H9 (cell line): Measurements from ENCODE around the gene MAP3K21. TPM values are rescaled to one million over a fixed set of nuclear protein-coding genes. Genes with fewer than 3 reads are reported as not detected.

ENCODE experiments used
- DNase-seq: peaks from one replicate; pipeline ENCODE4 v3.0.0-alpha.2; 2017
- H2AFZ ChIP-seq: one replicate; pipeline ENCODE4 v1.6.1; 2013; ENCODE audit warnings: mild to moderate bottlenecking, low read length, control low read depth, moderate library complexity
- H2AK5ac ChIP-seq: 2 replicates; pipeline ENCODE4 v1.6.1; 2013; ENCODE audit warnings: low read length, control low read depth, mixed read lengths; ENCODE audit not compliant: insufficient read length
- H2BK120ac ChIP-seq: one replicate; pipeline ENCODE4 v1.6.1; 2013; ENCODE audit warnings: low read depth, mild to moderate bottlenecking, low read length, control low read depth, inconsistent platforms; ENCODE audit not compliant: poor library complexity, severe bottlenecking
- H2BK12ac ChIP-seq: 2 replicates; pipeline ENCODE4 v1.6.1; 2013; ENCODE audit warnings: low read length, control low read depth, mixed read lengths, low read depth; ENCODE audit not compliant: insufficient read length
- H2BK15ac ChIP-seq: 2 replicates; pipeline ENCODE4 v1.6.1; 2013; ENCODE audit warnings: low read depth, low read length, control low read depth
- H2BK20ac ChIP-seq: one replicate; pipeline ENCODE4 v1.6.1; 2013; ENCODE audit warnings: low read depth, mild to moderate bottlenecking, low read length, control low read depth, inconsistent platforms; ENCODE audit not compliant: poor library complexity, severe bottlenecking
- H2BK5ac ChIP-seq: 2 replicates; pipeline ENCODE4 v1.6.1; 2013; ENCODE audit warnings: low read length, control low read depth, mixed read lengths; ENCODE audit not compliant: insufficient read length
- H3K14ac ChIP-seq: 2 replicates; pipeline ENCODE4 v1.6.1; 2013; ENCODE audit warnings: low read length, control low read depth; ENCODE audit not compliant: insufficient read depth
- H3K18ac ChIP-seq: 2 replicates; pipeline ENCODE4 v1.6.1; 2013; ENCODE audit warnings: low read depth, mild to moderate bottlenecking, mixed read lengths, low read length, control low read depth; ENCODE audit not compliant: insufficient read length
- H3K23ac ChIP-seq: 2 replicates; pipeline ENCODE4 v1.6.1; 2013; ENCODE audit warnings: low read length, control low read depth, mixed read lengths, low read depth; ENCODE audit not compliant: insufficient read length
- H3K23me2 ChIP-seq: 2 replicates; pipeline ENCODE4 v1.6.1; 2013; ENCODE audit warnings: low read depth, mild to moderate bottlenecking, mixed read lengths, low read length, control low read depth; ENCODE audit not compliant: insufficient read length, poor library complexity, severe bottlenecking
- H3K27ac ChIP-seq: 2 replicates; pipeline ENCODE4 v1.5.1; 2013; ENCODE audit warnings: low read length, control low read depth, mixed read lengths, low read depth; ENCODE audit not compliant: insufficient read length
- H3K27me3 ChIP-seq: 2 replicates; pipeline ENCODE4 v1.6.1; 2013; ENCODE audit warnings: low read length, control low read depth, inconsistent platforms; ENCODE audit not compliant: insufficient read depth
- H3K4ac ChIP-seq: 2 replicates; pipeline ENCODE4 v1.6.1; 2013; ENCODE audit warnings: low read depth, mild to moderate bottlenecking, control low read depth, inconsistent platforms, low read length, moderate library complexity
- H3K4me1 ChIP-seq: 2 replicates; pipeline ENCODE4 v1.6.1; 2013; ENCODE audit warnings: low read length, control low read depth, inconsistent platforms; ENCODE audit not compliant: insufficient read depth
- H3K4me2 ChIP-seq: 2 replicates; pipeline ENCODE4 v1.6.1; 2013; ENCODE audit warnings: low read length, control low read depth, mixed read lengths; ENCODE audit not compliant: insufficient read length, insufficient read depth
- H3K56ac ChIP-seq: 2 replicates; pipeline ENCODE4 v1.6.1; 2013; ENCODE audit warnings: low read depth, mild to moderate bottlenecking, mixed read lengths, low read length, control low read depth; ENCODE audit not compliant: insufficient read length
- H3K79me1 ChIP-seq: 2 replicates; pipeline ENCODE4 v1.6.1; 2013; ENCODE audit warnings: low read depth, mild to moderate bottlenecking, moderate library complexity, low read length, control low read depth, inconsistent platforms; ENCODE audit not compliant: insufficient read depth, poor library complexity, severe bottlenecking
- H3K79me2 ChIP-seq: 2 replicates; pipeline ENCODE4 v1.6.1; 2013; ENCODE audit warnings: low read length, control low read depth, inconsistent platforms; ENCODE audit not compliant: insufficient read depth
- H3K9ac ChIP-seq: 2 replicates; pipeline ENCODE4 v1.6.1; 2013; ENCODE audit warnings: low read length, control low read depth, mixed read lengths; ENCODE audit not compliant: insufficient read length; ENCODE audit errors: extremely low read depth
- H3K9me3 ChIP-seq: one replicate; pipeline ENCODE4 v1.6.1; 2013; ENCODE audit warnings: low read depth, low read length, inconsistent platforms; ENCODE audit not compliant: control insufficient read depth
- H3T11ph ChIP-seq: one replicate; pipeline ENCODE4 v1.6.1; 2013; ENCODE audit warnings: mild to moderate bottlenecking, low read length, control low read depth, inconsistent platforms
- H4K20me1 ChIP-seq: one replicate; pipeline ENCODE4 v1.6.1; 2013; ENCODE audit not compliant: control insufficient read depth, insufficient read length, insufficient read depth
- H4K5ac ChIP-seq: 2 replicates; pipeline ENCODE4 v1.6.1; 2013; ENCODE audit warnings: low read depth, mild to moderate bottlenecking, mixed read lengths, low read length, control low read depth; ENCODE audit not compliant: insufficient read length
- H4K8ac ChIP-seq: replicated peaks from 2 replicates; pipeline ENCODE4 v1.6.1; 2013; ENCODE audit warnings: low read length, control low read depth, mixed read lengths, low read depth; ENCODE audit not compliant: insufficient read length
- H4K91ac ChIP-seq: 2 replicates; pipeline ENCODE4 v1.6.1; 2013; ENCODE audit warnings: low read depth, mild to moderate bottlenecking, moderate library complexity, mixed read lengths, low read length, control low read depth; ENCODE audit not compliant: insufficient read length
- H3K27ac Mint-ChIP-seq, 3 experiments: 2 replicates in 2 of 3; 3 replicates in 1 of 3; pipeline ENCODE4 v1.8.0; 2020 to 2021; ENCODE audit warnings: mixed read lengths in 3 of 3, mild to moderate bottlenecking in 1 of 3, moderate library complexity in 1 of 3
- H3K27me3 Mint-ChIP-seq: 2 replicates; pipeline ENCODE4 v1.8.0; 2021; ENCODE audit warnings: low read depth, mild to moderate bottlenecking, moderate library complexity, mixed read lengths
- H3K36me3 Mint-ChIP-seq, 3 experiments: 2 replicates in 2 of 3; 3 replicates in 1 of 3; pipeline ENCODE4 v1.8.0; 2020 to 2021; ENCODE audit warnings: low read depth in 3 of 3, mixed read lengths in 3 of 3; ENCODE audit not compliant: insufficient read depth in 1 of 3
- H3K4me1 Mint-ChIP-seq, 2 experiments: 2 replicates each; pipeline ENCODE4 v1.8.0; 2020; ENCODE audit warnings: mixed read lengths in 2 of 2
- H3K4me3 Mint-ChIP-seq, 2 experiments: 2 replicates in 1 of 2; 3 replicates in 1 of 2; pipeline ENCODE4 v1.8.0; 2020 to 2021; ENCODE audit warnings: mild to moderate bottlenecking in 2 of 2, mixed read lengths in 2 of 2, moderate library complexity in 1 of 2
- H3K9me3 Mint-ChIP-seq, 2 experiments: 2 replicates in 1 of 2; 3 replicates in 1 of 2; pipeline ENCODE4 v1.8.0; 2020; ENCODE audit warnings: mild to moderate bottlenecking in 2 of 2, mixed read lengths in 2 of 2, moderate library complexity in 1 of 2
- CTCF ChIP-seq: fragments of 200-600 bp; sonication (generic); conservative IDR thresholded peaks from 3 replicates; pipeline ENCODE4 v1.8.0; 2021; ENCODE audit warnings: antibody characterized with exemption, mild to moderate bottlenecking
- WGBS: extraction: QIAGEN DNeasy Blood & Tissue Kit; methylation state at CpG from one replicate; pipeline ENCODE4 v1.1.7; 2013; ENCODE audit warnings: missing lambda C conversion rate, low lambda C conversion rate, mixed read lengths; ENCODE audit not compliant: insufficient read length; ENCODE audit errors: extremely low coverage; 5-methylcytosine and 5-hydroxymethylcytosine counted together
- total RNA-seq: library from RNA; stranded (reverse); gene quantifications from 2 replicates; pipeline ENCODE4 v1.2.1, GENCODE V29; 2021

Gene MAP3K21
- total RNA-seq, 1 experiment from 2014 or later = 11.7 TPM

- no peak overlapping the region for H2AK5ac ChIP-seq
- no peaks in the 10 kb centered on the region for H4K20me1 ChIP-seq
- H3K79me2 ChIP-seq = no peaks in the 10 kb centered on the region
- no peak overlapping the region for H3T11ph ChIP-seq
- no CpG with 5 or more reads among the region's 2 CpGs for whole genome bisulfite sequencing
- no peak overlapping the region for H2AFZ ChIP-seq
- no peak for TF ChIP-seq CTCF
- peaks cover 9 to 11% of the 10 kb centered on the region in 2 experiments for H3K4me1 Mint-ChIP-seq
- peaks cover 41 to 47% (median 47%) of the 10 kb centered on the region in 3 experiments for H3K36me3 Mint-ChIP-seq
- H3K4me1 ChIP-seq = peaks cover 2% of the 10 kb centered on the region; the same call in 1 of the 2 replicates
- no peak overlapping the region for H2BK120ac ChIP-seq
- H3K27ac ChIP-seq = no peak overlapping the region
- H3K23ac ChIP-seq = no peak overlapping the region
- H3K4me3 Mint-ChIP-seq = no peak overlapping the region
- no peak overlapping the region for H2BK20ac ChIP-seq
- no peak overlapping the region for H4K5ac ChIP-seq
- H3K27me3 Mint-ChIP-seq = no peaks in the 10 kb centered on the region
- no peak overlapping the region for H2BK12ac ChIP-seq
- no peak overlapping the region for H3K27ac Mint-ChIP-seq
- no peak overlapping the region for H3K9ac ChIP-seq
- H3K18ac ChIP-seq = no peak overlapping the region
- no peak overlapping the region for H3K14ac ChIP-seq
- no peak overlapping the region for H3K4ac ChIP-seq
- H3K79me1 ChIP-seq = no peaks in the 10 kb centered on the region
- H3K9me3 ChIP-seq = peaks cover 12% of the 10 kb centered on the region
- no peak overlapping the region for H4K8ac ChIP-seq
- no peaks in the 10 kb centered on the region for H3K27me3 ChIP-seq
- H3K23me2 ChIP-seq = no peaks in the 10 kb centered on the region
- H3K9me3 Mint-ChIP-seq = peaks cover 12 to 13% of the 10 kb centered on the region in 2 experiments
- no peak for DNase-seq
- no peak overlapping the region for H3K4me2 ChIP-seq
- no peak overlapping the region for H2BK5ac ChIP-seq
- no peak overlapping the region for H2BK15ac ChIP-seq
- H3K56ac ChIP-seq = no peak overlapping the region
- H4K91ac ChIP-seq = no peak overlapping the region
These were observed 54.3 kb downstream of the MAP3K21 start for GRCh38 chr1:233381806-233382205.
